Epithelial cell of proximal tubule (primary cell): Measurements from ENCODE around the gene SERF1A. TPM values are rescaled to one million over a fixed set of nuclear protein-coding genes. Genes with fewer than 3 reads are reported as not detected.
"Not testable (repeated sequence)": the region's sequence is repeated elsewhere in the genome, so short reads cannot be mapped to it uniquely, and the experiment has no call there.

Experiments
- DNase-seq: peaks from one replicate; pipeline ENCODE4 v3.0.0-alpha.2; 2011; ENCODE audit warnings: low read depth
- H3K4me3 ChIP-seq: 2 replicates; pipeline ENCODE4 v1.5.1; 2011; ENCODE audit warnings: low read depth, mild to moderate bottlenecking, low read length
- total RNA-seq: library from RNA; depleted of rRNA; stranded (reverse); fragments of >200 nt; gene quantifications from 2 replicates; pipeline ENCODE4 v1.2.3, GENCODE V29; 2015

SERF1A gene
- 9.6 and 14.6 TPM in 2 replicates for total RNA-seq

DNA sequence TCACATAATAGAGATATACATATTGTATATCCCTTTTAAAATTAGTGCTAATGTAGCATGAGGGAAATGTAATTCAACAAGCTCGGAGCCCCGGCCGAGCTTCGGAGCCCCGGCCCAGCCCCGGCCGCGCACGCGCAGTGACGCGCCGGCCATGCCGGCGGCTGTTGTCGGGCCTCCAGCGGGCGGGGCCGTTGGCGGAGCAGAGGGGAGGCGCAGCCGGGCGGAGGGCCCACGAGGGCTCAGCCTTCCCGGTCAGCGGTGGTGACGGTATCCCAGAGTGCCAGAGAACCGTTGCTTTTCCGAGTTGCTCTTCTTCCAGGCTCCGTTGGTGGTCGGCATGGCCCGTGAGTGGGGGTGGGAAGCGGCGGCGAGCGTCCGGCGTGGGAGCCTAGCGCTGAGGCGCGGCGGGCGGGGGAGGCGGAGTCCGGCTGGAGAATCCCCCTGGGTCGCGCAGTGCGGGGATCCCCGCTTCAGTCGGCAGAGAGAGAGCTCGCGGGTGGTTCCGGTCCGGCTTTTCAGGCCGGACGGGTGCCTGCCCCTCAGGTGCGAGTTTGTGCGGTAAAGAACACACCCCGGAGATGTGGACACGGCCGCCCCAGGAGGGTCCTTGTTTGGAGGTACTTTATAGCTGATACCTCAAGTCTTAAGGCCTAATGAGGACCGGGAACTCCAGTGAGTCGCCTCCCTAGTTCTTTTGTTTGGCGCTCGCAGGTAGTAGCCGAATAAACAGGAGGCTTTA, at the start of gene SERF1A:
SERF1A (plus strand) TSS at position 137 of the 739 bp plus-strand sequence; CDS start at position 338, 201 bp downstream.
- H3K4me3 ChIP-seq, DNase-seq: not testable (repeated sequence)

DNA sequence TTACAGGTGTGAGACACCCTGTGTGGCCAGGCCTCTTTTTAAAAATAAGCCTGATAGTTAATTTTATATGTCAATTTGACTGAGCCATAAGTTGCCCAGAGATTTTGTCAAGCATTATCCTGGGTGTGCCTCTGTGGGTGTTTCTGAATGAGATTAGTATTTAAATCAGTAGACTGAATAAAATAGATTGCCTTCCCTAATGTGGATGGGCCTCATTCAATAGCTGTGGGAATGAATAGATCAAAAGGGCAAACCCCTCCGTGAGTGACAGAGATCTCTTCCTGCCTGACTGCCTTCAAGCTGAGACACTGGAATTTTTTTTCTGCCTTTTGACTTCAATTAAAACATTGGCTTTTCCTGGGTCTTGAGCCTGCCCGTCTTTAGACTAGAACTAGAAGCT, 33.7 kb upstream of the SERF1A start:
- DNase-seq = not testable (repeated sequence)

DNA sequence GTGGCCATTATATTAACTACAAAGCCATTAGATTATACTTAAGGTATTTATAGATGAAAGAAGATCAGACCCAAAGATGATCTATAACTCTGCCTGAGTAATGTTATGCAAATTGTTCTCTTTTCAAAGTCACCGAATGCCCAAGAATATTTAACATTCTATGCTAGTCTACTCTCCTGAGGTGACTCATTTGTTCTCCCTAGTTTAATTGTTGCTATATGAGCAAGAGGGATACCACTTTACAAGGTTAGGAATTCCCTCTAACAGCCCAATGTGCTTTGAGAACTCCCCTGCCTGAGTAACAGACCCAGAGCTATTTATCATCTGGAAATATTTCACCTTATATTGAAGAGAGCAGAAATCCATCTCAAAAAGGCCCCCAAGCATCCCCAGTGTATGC, 29.8 kb upstream of the SERF1A start:
- DNase-seq, H3K4me3 ChIP-seq: not testable (repeated sequence)

More for the DNA sequence above, 33.7 kb upstream of the SERF1A start:
- not testable (repeated sequence) for H3K4me3 ChIP-seq

DNA sequence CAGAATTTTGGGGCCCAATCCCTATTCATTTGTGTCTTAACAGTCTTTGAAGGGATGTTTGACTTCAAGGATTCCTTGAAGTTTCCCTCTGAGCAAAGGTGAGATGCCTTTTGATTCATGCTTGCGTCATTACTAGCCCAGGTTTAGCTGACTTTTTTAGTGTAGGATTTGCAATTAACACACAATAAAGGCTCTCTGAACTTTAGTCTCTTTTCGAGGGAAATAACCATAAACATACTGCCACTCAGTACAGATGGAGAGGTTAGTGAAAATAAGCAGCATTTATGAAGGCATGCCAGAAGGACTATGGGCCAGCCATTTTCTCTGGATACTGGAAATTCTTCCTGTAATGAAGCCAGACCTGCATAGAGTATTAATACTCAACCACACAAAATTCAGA, 4.4 kb upstream of the SERF1A start:
- not testable (repeated sequence) for DNase-seq

DNA sequence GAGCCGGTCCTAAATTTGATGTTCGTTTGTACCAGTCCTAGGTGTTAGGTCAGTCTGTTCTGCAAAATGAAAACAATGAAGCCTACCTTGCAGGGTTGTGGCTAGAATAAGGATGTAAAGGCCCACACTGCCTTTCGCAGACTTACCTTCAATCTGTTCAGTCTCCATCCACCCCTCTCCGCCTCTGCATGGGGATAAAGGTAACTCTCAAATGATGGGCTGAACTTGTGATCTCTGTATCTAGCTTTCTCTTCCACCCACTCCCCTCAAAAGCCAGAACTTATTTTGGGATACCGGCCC, 753 bp downstream of the SERF1A start:
- DNase-seq, H3K4me3 ChIP-seq: not testable (repeated sequence)

More for the DNA sequence above, 4.4 kb upstream of the SERF1A start:
- H3K4me3 ChIP-seq = not testable (repeated sequence)

DNA sequence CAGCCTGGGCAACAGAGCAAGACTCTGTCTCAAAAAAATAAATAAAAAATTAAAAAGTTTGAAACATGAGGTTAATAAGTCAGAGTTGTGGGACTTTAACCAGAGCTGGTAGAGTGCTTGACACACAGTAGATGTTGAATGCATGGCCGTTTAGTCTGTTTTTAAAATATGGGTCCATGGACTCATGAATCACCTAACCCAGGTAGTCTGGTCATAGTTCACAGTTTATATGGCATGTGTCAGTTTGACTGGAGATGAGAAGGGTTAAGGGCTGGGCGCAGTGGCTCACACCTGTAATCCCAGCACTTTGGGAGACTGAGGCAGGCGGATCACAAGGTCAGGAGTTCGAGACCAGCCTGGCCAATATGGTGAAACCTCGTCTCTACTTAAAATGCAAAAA, 6.2 kb downstream of the SERF1A start:
- not testable (repeated sequence) for H3K4me3 ChIP-seq, DNase-seq

DNA sequence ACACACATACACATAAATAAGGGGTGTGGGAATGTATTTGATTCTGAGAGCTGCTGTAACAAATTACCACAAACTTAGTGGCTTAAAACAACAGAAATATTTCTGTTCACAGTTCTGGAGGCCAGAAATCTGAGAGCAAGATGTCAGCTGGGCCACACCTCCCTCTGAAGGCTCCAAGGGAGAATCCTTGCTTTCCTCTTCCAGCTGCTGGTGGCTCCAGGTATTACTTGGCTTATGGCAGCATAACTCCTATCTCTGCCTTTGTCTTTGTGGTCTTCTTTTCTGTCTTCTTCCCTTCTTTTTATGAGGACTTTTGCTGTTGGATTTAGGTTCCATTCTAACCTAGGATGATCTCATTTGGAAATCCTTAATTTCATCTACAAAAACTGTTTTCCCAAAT, 16.4 kb downstream of the SERF1A start:
- not testable (repeated sequence) for H3K4me3 ChIP-seq, DNase-seq

DNA sequence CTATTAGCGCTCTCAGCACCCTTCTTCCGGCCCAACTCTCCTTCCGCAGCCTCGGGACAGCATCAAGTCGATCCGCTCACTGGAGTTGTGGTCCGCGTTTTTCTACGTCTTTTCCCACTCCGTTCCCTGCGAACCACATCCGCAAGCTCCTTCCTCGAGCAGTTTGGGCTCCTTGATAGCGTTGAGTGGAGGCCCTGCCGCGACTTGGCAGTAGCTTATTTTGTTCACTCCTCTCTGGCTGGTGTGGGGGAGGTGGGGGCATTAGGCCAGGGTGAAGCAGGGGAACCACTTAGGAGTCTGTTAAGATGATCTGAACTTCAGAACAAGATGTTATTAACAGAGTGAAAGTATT, 24.7 kb downstream of the SERF1A start:
- not testable (repeated sequence) for H3K4me3 ChIP-seq, DNase-seq

DNA sequence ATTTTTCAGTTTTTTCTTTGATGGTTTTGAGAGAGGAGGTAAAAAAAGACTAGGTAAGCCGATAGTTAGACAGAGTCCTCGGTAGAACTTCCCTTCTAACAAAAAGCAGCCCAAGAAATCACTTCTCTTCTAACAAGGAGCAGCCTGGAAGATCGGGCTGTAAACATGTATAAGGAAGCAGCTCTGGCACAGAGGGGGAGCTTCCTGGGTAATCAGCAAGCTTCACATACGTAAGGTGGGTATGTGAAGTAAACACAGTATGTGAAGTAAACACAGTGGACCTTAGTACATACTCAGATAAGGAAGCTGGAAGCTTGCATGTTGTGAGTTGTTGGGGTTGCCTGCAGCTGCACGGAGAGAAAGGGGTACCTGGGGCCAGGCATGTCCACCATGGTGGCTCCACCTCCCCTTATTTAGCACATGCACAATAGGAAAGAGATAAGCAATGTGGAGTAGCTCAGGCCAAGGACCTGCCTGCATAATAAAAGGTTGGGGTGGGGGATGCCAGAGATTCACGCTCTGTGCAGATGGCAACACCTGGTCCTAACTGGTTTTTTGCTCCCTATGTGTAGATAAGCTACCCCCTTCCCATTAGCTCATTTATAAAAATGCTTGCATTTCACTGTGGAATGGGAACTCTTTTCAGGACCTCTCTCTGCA, 31.4 kb downstream of the SERF1A start:
- not testable (repeated sequence) for DNase-seq, H3K4me3 ChIP-seq

DNA sequence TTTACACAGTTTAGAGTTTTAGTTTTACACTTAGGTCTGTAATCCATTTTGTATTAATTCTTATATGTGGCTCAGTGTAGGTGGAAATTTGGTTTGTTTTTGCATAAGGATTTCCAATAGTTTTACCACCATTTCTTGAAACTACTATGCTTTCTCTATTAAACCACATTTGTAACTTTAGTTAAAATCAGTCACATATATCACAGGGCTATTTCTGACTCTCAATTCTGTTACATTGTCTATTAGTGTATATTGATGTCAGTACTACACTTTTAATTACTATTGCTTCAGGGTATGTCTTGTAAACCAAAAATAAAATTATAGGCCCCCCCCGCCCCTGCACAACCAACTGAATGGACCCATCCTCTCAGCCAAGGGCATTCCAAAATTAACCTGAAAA, 32.1 kb downstream of the SERF1A start:
- H3K4me3 ChIP-seq, DNase-seq: not testable (repeated sequence)

DNA sequence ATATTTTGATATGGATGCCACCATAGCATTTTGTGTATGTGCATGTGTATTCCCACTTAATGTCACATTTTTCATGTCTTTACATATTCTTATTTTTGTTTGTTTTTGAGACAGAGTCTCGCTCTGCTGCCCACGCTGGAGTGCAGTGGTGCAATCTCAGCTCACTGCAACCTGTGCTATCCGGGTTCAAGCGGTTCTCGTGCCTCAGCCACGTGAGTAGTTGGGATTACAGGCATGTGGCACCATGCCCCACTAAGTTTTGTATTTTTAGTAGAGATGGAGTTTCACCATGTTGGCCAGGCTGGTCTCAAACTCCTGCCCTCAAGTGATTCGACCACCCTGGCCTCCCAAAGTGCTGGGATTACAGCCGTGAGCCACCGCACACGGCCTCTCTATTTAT, 52.6 kb downstream of the SERF1A start:
- DNase-seq, H3K4me3 ChIP-seq: not testable (repeated sequence)

Other genes starting within 250 kb of the SERF1A start
- 43.0 and 43.8 TPM in 2 replicates for gene SMN1, start 24.4 kb downstream of the SERF1A start, total RNA-seq
- 1.2 and 3.9 TPM in 2 replicates for gene NAIP, start 124.7 kb downstream of the SERF1A start, total RNA-seq
- gene GTF2H2, start 167.0 kb downstream of the SERF1A start, total RNA-seq = 36.0 and 41.5 TPM in 2 replicates